T-helper 2 cell (primary cell): ENCODE data around the gene MICALL1.

Experiments used
- DNase-seq, 5 experiments: peaks; one replicate each; pipeline versions ENCODE4 v3.0.0 to v3.0.0-alpha.2; 2012 to 2022

MICALL1 gene

GRCh38 chr22:37906364-37907008, 389 bp downstream of the MICALL1 start:
- peak in 1 of 5 experiments; percentile 34 for DNase-seq

DNA sequence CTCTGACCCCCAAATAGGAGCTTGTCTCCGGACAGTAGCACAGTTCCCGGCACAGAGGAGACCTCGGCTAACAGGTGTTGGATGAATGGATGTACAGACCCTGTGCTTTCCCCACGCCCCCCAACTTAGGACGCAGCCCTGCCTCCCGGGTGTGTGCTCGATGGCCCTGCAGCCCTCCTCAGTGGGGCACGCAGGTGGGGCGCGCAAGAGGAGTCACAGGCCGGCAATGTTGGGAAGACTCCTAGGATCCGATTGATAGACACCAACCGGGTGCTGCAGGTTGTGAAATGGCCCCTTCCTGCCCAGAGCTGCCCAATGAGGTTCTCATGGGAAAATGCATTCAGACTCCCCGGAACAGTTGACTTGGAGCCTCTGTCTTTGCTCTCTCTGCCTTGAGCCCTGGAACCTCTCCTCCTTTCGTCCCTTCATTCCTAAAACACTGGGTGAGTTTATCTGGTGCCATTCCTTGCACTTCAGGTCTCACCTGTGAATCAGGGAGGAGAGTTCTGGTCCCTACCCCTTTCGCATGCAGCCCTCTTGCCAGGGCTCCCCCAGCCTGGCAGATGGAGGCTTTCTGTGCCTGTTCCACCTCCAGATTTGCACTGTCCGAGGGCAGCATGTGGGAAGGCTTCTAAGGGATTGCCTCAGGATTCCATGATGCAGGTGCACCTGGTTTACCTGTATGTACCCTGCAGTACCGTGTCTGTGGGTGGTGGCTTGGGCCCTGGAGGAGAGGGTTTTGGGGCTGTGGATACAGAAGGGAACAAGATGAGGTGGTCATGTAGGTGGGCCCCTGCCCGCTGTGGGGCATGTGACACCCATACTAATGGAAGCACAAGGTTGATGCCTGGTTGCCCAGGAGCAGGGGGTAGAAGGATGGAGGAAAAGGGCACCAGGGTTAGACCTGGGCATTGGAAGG, 1.2 kb downstream of the MICALL1 start:
- DNase-seq, result no peak

- no peak for DNase-seq
Observed at GRCh38 chr22:37909766-37910165, 3.7 kb downstream of the MICALL1 start.

DNA sequence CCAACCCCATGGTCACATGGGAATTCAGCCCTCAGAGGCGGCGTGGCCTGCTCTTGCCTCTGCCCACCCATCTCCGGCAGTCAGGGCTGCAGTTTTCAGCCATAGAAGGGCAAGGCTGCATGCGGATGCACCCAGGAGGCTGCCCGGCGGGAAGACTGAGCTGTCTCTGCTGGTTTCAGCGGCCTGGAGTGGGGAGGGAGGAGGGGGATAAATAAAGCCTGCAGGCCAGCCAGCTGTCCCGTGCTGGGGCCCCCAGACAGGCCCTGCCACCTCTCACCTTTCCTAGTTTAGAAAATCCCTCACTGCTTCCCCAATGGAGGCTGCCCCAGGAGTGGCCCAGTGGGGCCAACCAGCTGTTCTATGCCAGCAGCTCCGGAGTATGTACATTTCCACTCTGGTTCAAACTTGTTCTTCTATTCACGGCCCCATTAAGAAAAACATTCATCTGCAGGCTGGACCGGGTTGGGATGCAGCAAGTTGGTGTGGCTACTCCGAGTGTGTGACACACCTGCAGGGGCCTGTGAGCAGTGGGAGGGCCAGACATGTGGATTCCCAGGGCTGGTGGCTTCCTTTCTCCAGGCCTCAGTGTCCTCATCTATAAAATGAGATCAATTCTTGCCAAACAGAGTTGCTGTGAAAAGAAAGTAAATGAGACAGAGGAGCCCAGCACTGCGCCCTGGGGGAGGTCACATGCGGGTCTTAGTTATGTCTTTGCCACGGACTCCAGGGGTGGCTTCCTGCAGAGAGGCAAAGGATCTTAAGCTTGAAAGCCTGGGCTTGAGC, 5.0 kb downstream of the MICALL1 start:
- DNase-seq, result no peak

GRCh38 chr22:37911697-37912096, 5.6 kb downstream of the MICALL1 start:
- no peak for DNase-seq

- no peak for DNase-seq
Observed at GRCh38 chr22:37912171-37912570, 6.1 kb downstream of the MICALL1 start.

DNA sequence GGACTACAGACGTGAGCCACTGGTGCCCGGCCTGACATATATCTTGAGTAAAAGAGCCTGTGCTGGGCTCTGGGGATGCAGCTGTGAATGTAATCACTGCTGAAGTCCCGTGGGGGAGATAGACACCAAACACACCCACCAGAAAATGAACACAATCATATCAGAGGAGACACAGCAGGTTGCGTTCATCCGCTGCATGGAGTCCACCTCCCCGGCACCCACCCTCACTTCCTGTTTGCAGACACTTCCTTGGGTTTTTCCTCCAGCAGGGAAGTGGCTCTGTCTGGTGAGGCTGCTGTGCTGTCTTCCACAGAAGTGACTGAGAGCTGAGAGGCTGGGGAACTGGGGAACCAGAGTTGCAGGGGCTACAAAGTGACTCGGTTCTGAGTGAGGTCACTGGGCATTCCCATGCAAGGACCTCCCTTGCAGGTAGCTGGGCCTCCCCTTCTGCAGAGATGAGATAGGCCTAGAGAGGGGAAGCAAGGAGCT, 7.2 kb downstream of the MICALL1 start:
- no peak for DNase-seq

GRCh38 chr22:37916311-37916710, 10.2 kb downstream of the MICALL1 start:
- no peak for DNase-seq

DNA sequence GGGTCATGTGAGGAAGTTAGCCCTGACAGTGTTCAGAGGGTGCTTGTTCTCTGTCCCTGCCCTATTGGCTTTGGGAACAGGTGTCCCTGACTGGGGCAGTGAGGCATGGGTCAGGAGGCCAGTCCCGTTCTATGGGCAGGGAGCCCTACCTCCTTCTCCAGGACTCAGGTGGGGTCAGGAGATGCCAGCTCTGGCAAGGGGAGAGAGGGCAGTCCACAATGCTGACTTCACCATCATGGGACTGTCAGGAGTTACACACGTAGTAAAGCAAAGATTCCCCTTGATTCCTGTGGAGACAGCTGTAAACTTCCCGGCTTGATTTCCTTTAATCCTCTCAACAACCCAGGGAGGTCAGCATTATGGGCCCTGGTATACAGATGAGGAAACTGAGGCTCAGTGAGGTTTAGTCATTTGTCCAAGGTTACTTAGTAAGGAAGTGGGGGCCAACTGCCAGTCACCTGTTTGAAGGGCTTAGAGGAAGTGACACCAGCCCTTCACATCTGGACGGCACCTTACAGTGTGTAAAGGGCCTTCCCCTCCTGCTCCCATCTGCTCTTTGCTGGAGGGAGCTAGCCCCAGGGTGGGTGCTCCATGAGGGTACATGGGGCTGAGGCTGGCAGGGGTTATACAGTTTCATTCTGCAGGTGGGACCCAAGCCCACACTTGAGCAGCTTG, 11.9 kb downstream of the MICALL1 start:
- DNase-seq, result no peak

GRCh38 chr22:37918580-37919270, 12.6 kb downstream of the MICALL1 start:
- DNase-seq, result no peak

GRCh38 chr22:37920126-37920525, 14.0 kb downstream of the MICALL1 start:
- no peak for DNase-seq

DNA sequence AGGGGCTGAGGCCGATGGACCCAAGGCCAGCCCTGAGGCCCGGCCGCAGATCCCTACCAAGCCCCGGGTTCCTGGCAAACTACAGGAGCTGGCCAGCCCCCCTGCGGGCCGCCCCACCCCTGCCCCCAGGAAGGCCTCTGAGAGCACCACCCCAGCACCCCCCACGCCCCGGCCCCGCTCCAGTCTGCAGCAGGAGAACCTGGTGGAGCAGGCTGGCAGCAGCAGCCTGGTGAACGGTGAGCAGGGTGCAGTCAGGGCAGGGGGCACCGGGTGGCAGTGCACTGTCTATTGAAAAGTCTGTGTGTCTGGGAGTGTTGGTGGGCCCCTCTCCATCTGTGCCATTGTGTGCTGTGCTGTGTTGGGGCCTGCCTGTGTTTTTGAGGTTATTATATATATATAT, 16.1 kb downstream of the MICALL1 start:
- DNase-seq, result no peak

GRCh38 chr22:37923927-37924326, 17.8 kb downstream of the MICALL1 start:
- no peak for DNase-seq

DNA sequence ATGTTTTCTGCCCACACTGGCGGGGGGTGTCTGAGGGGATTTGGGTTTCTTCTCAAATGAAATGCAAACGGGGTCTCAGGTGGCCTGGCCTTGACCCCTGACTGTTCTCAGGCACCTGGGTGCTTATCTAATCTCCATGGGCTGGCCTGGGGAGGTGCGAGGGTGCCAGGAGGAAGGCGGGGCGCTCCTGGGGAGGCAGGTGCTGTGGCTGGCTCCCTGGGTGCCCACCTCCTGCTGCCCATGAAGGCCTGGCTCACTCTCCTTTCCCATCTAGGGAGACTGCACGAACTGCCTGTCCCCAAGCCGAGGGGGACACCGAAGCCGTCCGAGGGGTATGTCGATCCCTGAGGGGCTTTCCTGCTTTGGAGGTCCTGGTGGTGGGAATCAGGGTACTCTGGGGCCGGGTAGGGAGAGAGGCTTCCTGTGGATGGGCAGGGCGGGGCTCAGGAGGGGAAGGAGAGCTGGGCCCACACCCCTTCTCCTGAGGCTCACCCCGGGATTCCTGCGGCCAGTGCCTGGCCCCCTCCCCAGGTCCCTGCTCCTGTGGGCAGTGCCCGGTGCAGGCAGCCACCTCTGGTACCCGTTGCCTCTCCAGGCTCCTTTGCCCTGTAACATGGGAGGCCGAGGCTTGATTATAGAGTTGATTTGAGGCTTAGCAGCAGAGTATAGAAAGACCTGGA, 18.4 kb downstream of the MICALL1 start:
- no peak for DNase-seq

DNA sequence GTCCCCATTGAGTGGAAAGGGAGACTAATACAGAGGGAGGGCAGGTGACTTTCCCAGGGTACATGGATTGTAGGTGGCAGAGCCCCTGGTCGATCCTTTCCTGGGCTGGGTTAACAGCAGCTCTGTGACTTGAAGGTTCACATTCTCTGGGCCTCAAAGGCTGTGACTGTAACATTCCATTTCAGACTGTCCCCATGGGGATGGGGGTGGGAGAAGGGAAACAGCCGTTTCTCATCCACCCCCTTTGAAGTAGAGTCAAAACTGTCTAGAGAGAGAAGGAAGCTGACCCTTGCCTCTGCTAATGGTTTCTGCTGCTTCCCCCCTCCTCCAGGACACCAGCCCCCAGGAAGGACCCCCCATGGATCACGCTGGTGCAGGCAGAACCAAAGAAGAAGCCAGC, 19.2 kb downstream of the MICALL1 start:
- no peak for DNase-seq

- DNase-seq, result no peak
Observed at GRCh38 chr22:37925767-37926166, 19.7 kb downstream of the MICALL1 start.

DNA sequence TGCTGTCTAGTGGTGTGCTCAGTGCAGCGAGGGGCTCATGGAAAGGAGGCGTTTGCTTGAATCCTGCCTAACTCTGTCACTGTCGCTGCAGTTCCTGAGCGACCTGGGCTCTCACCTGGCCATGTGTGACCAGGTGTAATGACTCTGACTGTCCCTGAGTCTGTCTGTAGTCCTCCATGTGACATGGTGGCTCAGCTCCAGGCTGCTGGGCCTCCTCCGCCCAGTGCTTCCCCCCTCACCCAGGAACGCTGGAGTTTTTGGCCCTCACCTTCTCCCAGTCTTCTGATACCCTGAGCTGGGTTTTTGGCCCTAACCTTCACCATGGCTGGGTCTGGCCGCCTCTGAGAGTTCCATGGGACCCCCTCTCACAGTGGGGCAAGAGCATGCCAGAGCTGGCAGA, 20.3 kb downstream of the MICALL1 start:
- no peak for DNase-seq

- no peak for DNase-seq
Observed at GRCh38 chr22:37926771-37927636, 20.9 kb downstream of the MICALL1 start.

DNA sequence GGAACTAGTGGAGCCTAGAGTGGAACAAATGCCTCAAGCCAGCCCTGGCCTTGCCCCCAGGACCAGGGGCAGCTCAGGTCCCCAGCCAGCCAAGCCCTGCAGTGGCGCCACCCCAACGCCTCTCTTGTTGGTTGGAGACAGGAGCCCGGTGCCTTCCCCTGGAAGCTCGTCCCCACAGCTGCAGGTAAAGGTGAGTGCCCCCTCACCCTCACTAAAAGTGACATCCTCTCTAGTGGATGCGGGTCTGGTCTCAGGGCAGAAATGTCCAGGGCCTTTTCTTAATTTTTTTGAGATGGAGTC, 21.5 kb downstream of the MICALL1 start:
- no peak for DNase-seq

DNA sequence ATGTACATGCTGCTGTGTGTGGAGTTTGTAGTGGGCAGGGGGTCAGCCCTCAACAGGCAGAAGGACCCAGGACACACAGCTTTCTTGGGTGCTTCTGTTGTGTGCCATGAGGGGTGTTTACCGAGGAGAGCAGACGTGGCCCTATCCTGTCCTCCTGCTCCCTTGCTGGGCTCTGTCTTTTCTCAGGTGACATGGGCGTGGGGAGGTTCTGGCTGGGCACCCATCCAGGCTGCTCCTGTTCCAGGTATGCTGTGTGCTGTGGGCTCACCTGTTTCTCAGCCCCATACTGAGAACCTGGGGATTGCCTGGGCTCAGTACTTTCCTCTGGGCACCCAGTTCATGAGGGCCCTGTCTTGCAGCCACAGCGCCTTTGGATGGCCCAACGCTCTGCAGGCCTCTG, 23.3 kb downstream of the MICALL1 start:
- no peak for DNase-seq
